GM23338 (cell line): ENCODE measurements around the gene ZNF536. TPM values are rescaled to one million over a fixed set of nuclear protein-coding genes. Genes with fewer than 3 reads are reported as not detected.

Source experiments
- ATAC-seq: fragments of 200-7000 bp; cut with Tn5 transposase; 3 replicates; pipeline ENCODE4 v1.9.1; 2020
- DNase-seq: peaks from one replicate; pipeline ENCODE4 v3.0.0-alpha.2; 2015; ENCODE audit warnings: low spot score
- H2AFZ ChIP-seq: fragments of 200-600 bp; sonication (generic); 2 replicates; pipeline ENCODE4 v1.8.0; 2016; ENCODE audit warnings: antibody characterized with exemption, mild to moderate bottlenecking, moderate library complexity
- H3F3A ChIP-seq: fragments of 200-600 bp; sonication (generic); replicated peaks from 2 replicates; pipeline ENCODE4 v1.8.0; 2017; ENCODE audit warnings: antibody characterized with exemption, mixed run types, low read depth
- H3K27ac ChIP-seq: fragments of 200-600 bp; sonication (generic); 2 replicates; pipeline ENCODE4 v1.6.1; 2016; ENCODE audit warnings: low read depth
- H3K27me3 ChIP-seq: fragments of 200-600 bp; sonication (generic); 2 replicates; pipeline ENCODE4 v1.8.0; 2016; ENCODE audit warnings: mild to moderate bottlenecking, mixed run types, moderate library complexity; ENCODE audit not compliant: insufficient read depth
- H3K36me3 ChIP-seq: fragments of 200-600 bp; sonication (generic); 2 replicates; pipeline ENCODE4 v1.8.0; 2016; ENCODE audit warnings: mild to moderate bottlenecking; ENCODE audit not compliant: insufficient read depth
- H3K4me1 ChIP-seq: fragments of 200-600 bp; sonication (generic); 2 replicates; pipeline ENCODE4 v1.8.0; 2016; ENCODE audit warnings: mild to moderate bottlenecking, moderate library complexity; ENCODE audit not compliant: insufficient read depth
- H3K4me2 ChIP-seq: fragments of 200-600 bp; sonication (generic); 2 replicates; pipeline ENCODE4 v1.7.1; 2017; ENCODE audit warnings: mixed run types
- H3K4me3 ChIP-seq: fragments of 200-600 bp; sonication (generic); 2 replicates; pipeline ENCODE4 v1.6.1; 2016; ENCODE audit warnings: mixed run types
- H3K79me2 ChIP-seq: fragments of 200-600 bp; sonication (generic); replicated peaks from 2 replicates; pipeline ENCODE4 v1.8.0; 2017; ENCODE audit warnings: mild to moderate bottlenecking; ENCODE audit not compliant: insufficient read depth
- H3K9me2 ChIP-seq: fragments of 200-600 bp; sonication (generic); 2 replicates; pipeline ENCODE4 v1.8.0; 2017; ENCODE audit not compliant: insufficient read depth
- H4K20me1 ChIP-seq: fragments of 200-600 bp; sonication (generic); replicated peaks from 2 replicates; pipeline ENCODE4 v1.8.0; 2017; ENCODE audit warnings: mild to moderate bottlenecking; ENCODE audit not compliant: insufficient read depth
- H3K27ac Mint-ChIP-seq: 2 replicates; pipeline ENCODE4 v1.8.0; 2020; ENCODE audit warnings: inconsistent platforms, mild to moderate bottlenecking, moderate library complexity, mixed read lengths
- H3K27me3 Mint-ChIP-seq: 3 replicates; pipeline ENCODE4 v1.8.0; 2022; ENCODE audit warnings: low read depth, mild to moderate bottlenecking, moderate library complexity, mixed read lengths, inconsistent platforms; ENCODE audit not compliant: insufficient read depth, poor library complexity
- H3K36me3 Mint-ChIP-seq: 3 replicates; pipeline ENCODE4 v1.8.0; 2021; ENCODE audit warnings: low read depth, mild to moderate bottlenecking, inconsistent platforms, moderate library complexity, mixed read lengths
- H3K4me1 Mint-ChIP-seq: 3 replicates; pipeline ENCODE4 v1.8.0; 2020; ENCODE audit warnings: mild to moderate bottlenecking, inconsistent platforms, mixed read lengths
- H3K4me3 Mint-ChIP-seq: 3 replicates; pipeline ENCODE4 v1.8.0; 2021; ENCODE audit warnings: moderate library complexity, mild to moderate bottlenecking, inconsistent platforms, mixed read lengths
- H3K9me3 Mint-ChIP-seq: 3 replicates; pipeline ENCODE4 v1.8.0; 2020; ENCODE audit warnings: moderate library complexity, mild to moderate bottlenecking, inconsistent platforms, mixed read lengths
- CREB1 ChIP-seq: fragments of 250-450 bp; sonication (Bioruptor Pico); IDR thresholded peaks from 2 replicates; pipeline ENCODE4 v1.5.0; 2020; ENCODE audit warnings: low read depth, mild to moderate bottlenecking, moderate library complexity
- EZH2phosphoT487 ChIP-seq: fragments of 200-600 bp; sonication (generic); IDR thresholded peaks from one replicate; pipeline ENCODE4 v1.8.1; 2018; ENCODE audit warnings: antibody characterized with exemption; ENCODE audit not compliant: unreplicated experiment
- JUNB ChIP-seq: IDR thresholded peaks from one replicate; pipeline ENCODE4 v1.6.1; 2016; ENCODE audit warnings: antibody characterized with exemption; ENCODE audit not compliant: unreplicated experiment
- NANOG ChIP-seq: IDR thresholded peaks from 2 replicates; pipeline ENCODE4 v1.6.1; 2016; ENCODE audit warnings: antibody characterized with exemption, borderline replicate concordance
- POLR2AphosphoS5 ChIP-seq: IDR thresholded peaks from 2 replicates; pipeline ENCODE4 v1.6.1; 2016; ENCODE audit warnings: antibody characterized with exemption, low read depth
- STAT1 ChIP-seq: IDR thresholded peaks from one replicate; pipeline ENCODE4 v1.6.1; 2016; ENCODE audit warnings: antibody characterized with exemption; ENCODE audit not compliant: unreplicated experiment
- ZNF462 ChIP-seq: fragments of 250-450 bp; sonication (Bioruptor Pico); IDR thresholded peaks from 2 replicates; pipeline ENCODE4 v1.5.0; 2020; ENCODE audit warnings: mild to moderate bottlenecking, moderate library complexity
- polyA plus RNA-seq: library from polyadenylated mRNA; unstranded; fragments of >200 nt; fragmentation: Nextera tagmentation; extraction: Ambion mirVana; gene quantifications from 2 replicates; pipeline ENCODE4 v1.2.1, GENCODE V29; 2016
- total RNA-seq: library from RNA; depleted of rRNA; stranded (reverse); fragments of >200 nt; shearing (Covaris generic); gene quantifications from 2 replicates; pipeline ENCODE4 v1.2.3, GENCODE V29; 2014

Gene ZNF536
- total and polyA plus RNA-seq, 2 experiments from 2014 or later: 0.07 TPM; not detected in 1

GRCh38 chr19:30391554-30392551 is 19.7 kb downstream of the ZNF536 start:
- H3K27me3 Mint-ChIP-seq: peaks cover 11% of the 10 kb centered on the region
- H3K36me3 Mint-ChIP-seq: no peaks in the 10 kb centered on the region
- no peaks in the 10 kb centered on the region for H3F3A ChIP-seq
- peak overlapping the region; percentile 49 for H3K4me3 Mint-ChIP-seq
- H3K9me3 Mint-ChIP-seq: no peaks in the 10 kb centered on the region
- peaks cover 26% of the 10 kb centered on the region for H3K4me1 Mint-ChIP-seq
- TF ChIP-seq STAT1: no peak
- no peak for TF ChIP-seq NANOG
- no peak for TF ChIP-seq EZH2phosphoT487
- no peak for TF ChIP-seq ZNF462 (CRISPR knock-in tag)
- TF ChIP-seq CREB1 (CRISPR knock-in tag): no peak
- no peak for TF ChIP-seq POLR2AphosphoS5
- TF ChIP-seq JUNB: no peak
- no peaks in the 10 kb centered on the region for H3K36me3 ChIP-seq
- no peaks in the 10 kb centered on the region for H3K79me2 ChIP-seq
- no peaks in the 10 kb centered on the region for H3K27me3 ChIP-seq
- peak overlapping the region; percentile 90 for H2AFZ ChIP-seq
- no peak overlapping the region for H3K27ac ChIP-seq
- H3K9me2 ChIP-seq: no peaks in the 10 kb centered on the region
- no peaks in the 10 kb centered on the region for H4K20me1 ChIP-seq
- H3K4me1 ChIP-seq: peaks cover 23% of the 10 kb centered on the region
- peak; percentile 97 for ATAC-seq
- peak; percentile 71 for DNase-seq
- H3K4me2 ChIP-seq: peak overlapping the region; percentile 69
- no peak overlapping the region; the same call in 1 of the 2 replicates for H3K27ac Mint-ChIP-seq
- peak overlapping the region; percentile 44 for H3K4me3 ChIP-seq
